Astrocyte (in vitro differentiated cells and primary cell): ENCODE results near the gene THBS4.

Experiments
- CTCF ChIP-seq: IDR thresholded peaks from 2 replicates; pipeline ENCODE4 v1.5.1; 2011; ENCODE audit warnings: low read depth, mild to moderate bottlenecking, inconsistent platforms, low read length, moderate library complexity; ENCODE audit not compliant: insufficient read depth
- EZH2 ChIP-seq: IDR thresholded peaks from 2 replicates; pipeline ENCODE4 v1.6.1; 2012; ENCODE audit warnings: mild to moderate bottlenecking, low read length, inconsistent platforms; ENCODE audit not compliant: insufficient read depth

- TF ChIP-seq EZH2: no peak
- no peak for TF ChIP-seq CTCF
These were observed 42.1 kb upstream of the THBS4 start for GRCh38 chr5:79992891-79993657.
